ENCODE measurements around the gene PSMC2. TPM values are rescaled to one million over a fixed set of nuclear protein-coding genes. Genes with fewer than 3 reads are reported as not detected.

PSMC2 gene
- polyA plus RNA-seq (2013): 229 and 230 TPM in 2 replicates

GRCh38 chr7:103347507-103348267 lies at the start of gene PSMC2:
PSMC2 (plus strand) TSS chr7:103347643; CDS start chr7:103347712, 69 bp downstream.
- peak within 1 kb of the TSS; percentile 100 for H3K4me3 ChIP-seq (ENCODE audit: low read depth, low read length)
- no peak within 1 kb of the TSS for H2AK5ac ChIP-seq (ENCODE audit: low read length)
- H3K14ac ChIP-seq (ENCODE audit: low read length): peak within 1 kb of the TSS; percentile 75
- H3K9me3 ChIP-seq (ENCODE audit: insufficient read depth, low read depth, low read length): peaks cover 2% of the 10 kb centered on the region
- H3K23ac ChIP-seq (ENCODE audit: low read length): no peak within 1 kb of the TSS
- peak within 1 kb of the TSS; percentile 78 for H4K8ac ChIP-seq (ENCODE audit: low read depth, low read length)
- peak within 1 kb of the TSS; percentile 59 for H4K12ac ChIP-seq (ENCODE audit: low read depth, low read length)
- peak within 1 kb of the TSS; percentile 35 for H3K18ac ChIP-seq (ENCODE audit: low read length)
- peaks cover 2 to 4% of the 10 kb centered on the region in 2 experiments for H3K4me1 ChIP-seq (ENCODE audit: control insufficient read depth in 1 of 2, insufficient read depth in 2 of 2, low read length in 2 of 2)
- WGBS (ENCODE audit: extremely low coverage, insufficient coverage, insufficient read length): no CpG with 5 or more reads among the region's 25 CpGs
- peak within 1 kb of the TSS; percentile 64 for H2AFZ ChIP-seq (ENCODE audit: insufficient read depth, low read length, poor library complexity)
- peak within 1 kb of the TSS; percentile 87 for H3K4me2 ChIP-seq (ENCODE audit: low read length)
- peak; percentile 82 to 94 for DNase-seq
- H2BK120ac ChIP-seq (ENCODE audit: insufficient read depth, low read length, poor library complexity): peak within 1 kb of the TSS; percentile 35
- peaks cover 12% of the 10 kb centered on the region for H3K79me2 ChIP-seq (ENCODE audit: control insufficient read depth, insufficient read depth, low read length, poor library complexity)
- peak within 1 kb of the TSS; percentile 98 for H3K4ac ChIP-seq (ENCODE audit: low read depth, low read length)
- H3K79me1 ChIP-seq (ENCODE audit: low read length): peaks cover 9% of the 10 kb centered on the region
- H2BK12ac ChIP-seq (ENCODE audit: low read length): no peak within 1 kb of the TSS
- H3K9ac ChIP-seq (ENCODE audit: low read length): peak within 1 kb of the TSS; percentile 99
- peaks cover 4 to 6% of the 10 kb centered on the region in 2 experiments for H3K36me3 ChIP-seq (ENCODE audit: control insufficient read depth in 1 of 2, insufficient read depth in 2 of 2, low read length in 2 of 2)
- H3K27me3 ChIP-seq (ENCODE audit: insufficient read depth, low read length): no peaks in the 10 kb centered on the region
- peak within 1 kb of the TSS; percentile 7 for H2BK5ac ChIP-seq (ENCODE audit: low read depth, low read length, poor library complexity)
- peak within 1 kb of the TSS; percentile 70 for H3K27ac ChIP-seq (ENCODE audit: low read depth, low read length)
- peak within 1 kb of the TSS; percentile 54 for H4K91ac ChIP-seq (ENCODE audit: low read depth, low read length)

- H3K9ac ChIP-seq (ENCODE audit: low read length): peak overlapping the region; percentile 84
- H3K27ac ChIP-seq (ENCODE audit: low read depth, low read length): no peak overlapping the region
- no peaks in the 10 kb centered on the region for H3K9me3 ChIP-seq (ENCODE audit: insufficient read depth, low read depth, low read length)
- no peak overlapping the region for H3K18ac ChIP-seq (ENCODE audit: low read length)
- peak overlapping the region; percentile 57 for H3K4ac ChIP-seq (ENCODE audit: low read depth, low read length)
- peaks cover 4 to 10% of the 10 kb centered on the region in 2 experiments for H3K36me3 ChIP-seq (ENCODE audit: control insufficient read depth in 1 of 2, insufficient read depth in 2 of 2, low read length in 2 of 2)
- H3K27me3 ChIP-seq (ENCODE audit: insufficient read depth, low read length): no peaks in the 10 kb centered on the region
- H3K23ac ChIP-seq (ENCODE audit: low read length): no peak overlapping the region
- no peak overlapping the region for H2BK5ac ChIP-seq (ENCODE audit: low read depth, low read length, poor library complexity)
- no peak overlapping the region for H4K12ac ChIP-seq (ENCODE audit: low read depth, low read length)
- peaks cover 3% of the 10 kb centered on the region for H3K79me2 ChIP-seq (ENCODE audit: control insufficient read depth, insufficient read depth, low read length, poor library complexity)
- H2BK120ac ChIP-seq (ENCODE audit: insufficient read depth, low read length, poor library complexity): no peak overlapping the region
- no peak overlapping the region for H2AFZ ChIP-seq (ENCODE audit: insufficient read depth, low read length, poor library complexity)
- H3K4me1 ChIP-seq (ENCODE audit: control insufficient read depth in 1 of 2, insufficient read depth in 2 of 2, low read length in 2 of 2): peaks cover 0 to 2% of the 10 kb centered on the region in 2 experiments
- H3K79me1 ChIP-seq (ENCODE audit: low read length): peaks cover 3% of the 10 kb centered on the region
- no peak overlapping the region for H2AK5ac ChIP-seq (ENCODE audit: low read length)
- no peak overlapping the region for H4K91ac ChIP-seq (ENCODE audit: low read depth, low read length)
- no CpG with 5 or more reads among the region's 7 CpGs for WGBS (ENCODE audit: extremely low coverage, insufficient coverage, insufficient read length)
- no peak for DNase-seq
- H4K8ac ChIP-seq (ENCODE audit: low read depth, low read length): peak overlapping the region; percentile 99
- H3K14ac ChIP-seq (ENCODE audit: low read length): peak overlapping the region; percentile 79
- peak overlapping the region; percentile 94 for H3K4me3 ChIP-seq (ENCODE audit: low read depth, low read length)
- peak overlapping the region; percentile 76 for H3K4me2 ChIP-seq (ENCODE audit: low read length)
- no peak overlapping the region for H2BK12ac ChIP-seq (ENCODE audit: low read length)
These were observed 49.6 kb upstream of the PSMC2 start for GRCh38 chr7:103297837-103298179.

- no peak overlapping the region for H4K12ac ChIP-seq (ENCODE audit: low read depth, low read length)
- no peaks in the 10 kb centered on the region for H3K27me3 ChIP-seq (ENCODE audit: insufficient read depth, low read length)
- no peak overlapping the region for H3K4me3 ChIP-seq (ENCODE audit: low read depth, low read length)
- H2AFZ ChIP-seq (ENCODE audit: insufficient read depth, low read length, poor library complexity): no peak overlapping the region
- H3K27ac ChIP-seq (ENCODE audit: low read depth, low read length): no peak overlapping the region
- H2BK5ac ChIP-seq (ENCODE audit: low read depth, low read length, poor library complexity): no peak overlapping the region
- H2BK120ac ChIP-seq (ENCODE audit: insufficient read depth, low read length, poor library complexity): no peak overlapping the region
- H3K9me3 ChIP-seq (ENCODE audit: insufficient read depth, low read depth, low read length): no peaks in the 10 kb centered on the region
- no peak overlapping the region for H2AK5ac ChIP-seq (ENCODE audit: low read length)
- H3K9ac ChIP-seq (ENCODE audit: low read length): no peak overlapping the region
- H3K4ac ChIP-seq (ENCODE audit: low read depth, low read length): no peak overlapping the region
- H3K79me1 ChIP-seq (ENCODE audit: low read length): peaks cover 3% of the 10 kb centered on the region
- no peak overlapping the region for H2BK12ac ChIP-seq (ENCODE audit: low read length)
- WGBS (ENCODE audit: extremely low coverage, insufficient coverage, insufficient read length): no CpG with 5 or more reads among the region's 6 CpGs
- DNase-seq: no peak
- H4K91ac ChIP-seq (ENCODE audit: low read depth, low read length): no peak overlapping the region
- no peak overlapping the region for H3K18ac ChIP-seq (ENCODE audit: low read length)
- peaks cover 8 to 14% of the 10 kb centered on the region in 2 experiments for H3K36me3 ChIP-seq (ENCODE audit: control insufficient read depth in 1 of 2, insufficient read depth in 2 of 2, low read length in 2 of 2)
- H3K14ac ChIP-seq (ENCODE audit: low read length): no peak overlapping the region
- H3K4me1 ChIP-seq (ENCODE audit: control insufficient read depth in 1 of 2, insufficient read depth in 2 of 2, low read length in 2 of 2): peaks cover 0 to 2% of the 10 kb centered on the region in 2 experiments
- H3K4me2 ChIP-seq (ENCODE audit: low read length): no peak overlapping the region
- H3K23ac ChIP-seq (ENCODE audit: low read length): no peak overlapping the region
- H4K8ac ChIP-seq (ENCODE audit: low read depth, low read length): no peak overlapping the region
- H3K79me2 ChIP-seq (ENCODE audit: control insufficient read depth, insufficient read depth, low read length, poor library complexity): peaks cover 3% of the 10 kb centered on the region
These were observed 47.8 kb upstream of the PSMC2 start for GRCh38 chr7:103299660-103300059.

GRCh38 chr7:103301441-103301840 lies 46.0 kb upstream of the PSMC2 start:
- H3K9me3 ChIP-seq (ENCODE audit: insufficient read depth, low read depth, low read length): no peaks in the 10 kb centered on the region
- DNase-seq: no peak

More at GRCh38 chr7:103301441-103301840, 46.0 kb upstream of the PSMC2 start:
- Histone ChIP-seq H2AFZ (ENCODE audit: insufficient read depth, low read length, poor library complexity) (no peak overlapping the region), H3K27ac (ENCODE audit: low read depth, low read length) (no peak overlapping the region), H2AK5ac (ENCODE audit: low read length) (no peak overlapping the region), H3K4me1 (ENCODE audit: control insufficient read depth in 1 of 2, insufficient read depth in 2 of 2, low read length in 2 of 2) (peaks cover 0 to 2% of the 10 kb centered on the region in 2 experiments), H3K9ac (ENCODE audit: low read length) (no peak overlapping the region), H3K79me2 (ENCODE audit: control insufficient read depth, insufficient read depth, low read length, poor library complexity) (peaks cover 3% of the 10 kb centered on the region), H3K18ac (ENCODE audit: low read length) (no peak overlapping the region), H4K12ac (ENCODE audit: low read depth, low read length) (no peak overlapping the region), H3K36me3 (ENCODE audit: control insufficient read depth in 1 of 2, insufficient read depth in 2 of 2, low read length in 2 of 2) (peaks cover 12 to 19% of the 10 kb centered on the region in 2 experiments), H3K79me1 (ENCODE audit: low read length) (peaks cover 3% of the 10 kb centered on the region), H4K8ac (ENCODE audit: low read depth, low read length) (no peak overlapping the region), H2BK120ac (ENCODE audit: insufficient read depth, low read length, poor library complexity) (no peak overlapping the region), H3K4ac (ENCODE audit: low read depth, low read length) (no peak overlapping the region), H3K23ac (ENCODE audit: low read length) (no peak overlapping the region), H2BK5ac (ENCODE audit: low read depth, low read length, poor library complexity) (no peak overlapping the region), H2BK12ac (ENCODE audit: low read length) (no peak overlapping the region), H3K27me3 (ENCODE audit: insufficient read depth, low read length) (no peaks in the 10 kb centered on the region), H4K91ac (ENCODE audit: low read depth, low read length) (no peak overlapping the region), H3K4me2 (ENCODE audit: low read length) (no peak overlapping the region), H3K14ac (ENCODE audit: low read length) (no peak overlapping the region), H3K4me3 (ENCODE audit: low read depth, low read length) (no peak overlapping the region)
- WGBS (ENCODE audit: extremely low coverage, insufficient coverage, insufficient read length): no CpG with 5 or more reads among the region's 2 CpGs
